Measurements from ENCODE around the gene ARHGAP23.

- TF ChIP-seq YY1 (IDR thresholded peaks at IDR 0.05; ENCODE audit: low read depth, low read length) (no peak), ZSCAN29 (IDR thresholded peaks at IDR 0.05) (no peak), NFIC (IDR thresholded peaks at IDR 0.05; ENCODE audit: low read depth, low read length) (no peak), CEBPB (IDR thresholded peaks at IDR 0.05; ENCODE audit: borderline replicate concordance in 1 of 2, low read depth in 2 of 2, low read length in 2 of 2) (no peak), MAX (IDR thresholded peaks at IDR 0.05; ENCODE audit: low read depth, low read length) (no peak), ZBTB33 (IDR thresholded peaks at IDR 0.05) (no peak), USF2 (IDR thresholded peaks at IDR 0.05; ENCODE audit: borderline replicate concordance, low read depth, low read length) (no peak), MEF2B (IDR thresholded peaks at IDR 0.05; ENCODE audit: partially characterized antibody, poor library complexity, severe bottlenecking) (no peak)
Measured at GRCh38 chr17:38466346-38467315, 38.4 kb downstream of the ARHGAP23 start.
